NOMO-1 (cell line): Measurements from ENCODE around the gene TMCO6.
A peak's percentile ranks its signal among the peaks of the same experiment; 100 is the strongest.
"Not testable (repeated sequence)": the region's sequence is repeated elsewhere in the genome, so short reads cannot be mapped to it uniquely, and the experiment has no call there.

Source experiments
- DNase-seq, 2 experiments: peaks; one replicate each; lab custom pipeline; 2025; ENCODE audit not compliant: unreplicated experiment in 2 of 2; lab: John Stamatoyannopoulos, UW

Gene TMCO6

DNA sequence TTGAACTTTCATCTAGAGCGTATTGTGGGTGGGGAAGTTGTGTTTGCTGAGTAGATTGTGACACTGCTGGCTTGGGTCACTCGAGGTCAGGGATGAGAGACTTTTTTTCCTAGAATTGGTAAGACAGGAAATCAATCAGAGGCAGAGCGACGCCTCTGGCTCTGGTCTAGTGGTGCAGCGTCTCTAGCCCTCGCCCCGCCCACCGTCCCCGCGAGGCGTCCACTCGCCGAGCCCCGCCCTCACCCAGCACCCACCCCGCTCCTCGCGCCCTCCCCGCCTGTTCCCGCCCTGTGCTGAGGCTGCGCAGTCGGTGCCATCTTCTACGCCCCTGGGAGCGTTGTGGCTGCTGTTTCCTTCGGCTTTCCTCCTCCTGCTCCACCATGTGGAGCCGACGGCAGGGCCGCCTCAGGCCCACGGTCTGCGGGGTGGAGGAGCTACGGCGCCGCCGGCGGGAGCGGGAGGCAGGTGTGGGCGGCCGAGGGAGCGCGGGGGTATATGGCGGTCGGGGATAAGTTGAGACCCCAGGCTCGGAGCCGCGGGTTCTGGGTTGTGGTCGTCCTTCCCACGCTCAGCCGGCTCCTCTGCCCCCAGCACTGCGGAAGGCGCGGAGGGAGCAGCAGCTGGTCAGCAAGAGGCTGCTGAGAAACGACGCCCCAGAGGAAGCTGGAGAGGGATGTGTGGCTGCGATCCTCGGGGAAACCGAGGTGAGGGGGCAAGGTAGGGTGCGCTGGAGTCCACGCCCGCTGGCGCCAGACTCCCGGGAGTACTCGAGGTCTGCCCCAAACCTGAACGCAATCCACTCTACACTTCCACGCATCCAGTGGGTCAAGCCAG, at the start of gene TMCO6:
Gene TMCO6, plus strand, starts transcription at position 304 of the 834 bp plus-strand sequence. Its CDS starts 77 bp downstream, at position 381.
- peak; percentile 96 to 97 for DNase-seq

DNA sequence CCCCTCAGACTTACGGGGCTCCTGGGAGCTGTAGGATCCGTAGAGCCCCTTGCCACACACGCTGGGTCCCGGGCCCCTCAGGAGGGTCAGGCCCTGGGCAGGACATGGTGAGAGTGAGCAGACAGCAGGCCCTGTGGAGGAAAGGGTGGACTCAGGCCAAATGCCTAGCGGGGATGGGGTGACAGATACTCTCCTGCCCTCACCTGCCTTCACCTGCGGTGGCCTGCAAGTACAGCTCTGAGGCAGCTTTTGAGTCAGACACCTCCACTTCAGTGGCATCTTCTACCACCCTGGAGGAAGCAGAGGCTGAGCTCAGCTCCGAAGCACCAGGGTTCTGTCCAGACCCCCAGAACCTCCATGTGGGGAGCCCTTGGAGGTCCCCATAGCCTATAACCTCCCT, 48.4 kb upstream of the TMCO6 start:
- DNase-seq = no peak

DNA sequence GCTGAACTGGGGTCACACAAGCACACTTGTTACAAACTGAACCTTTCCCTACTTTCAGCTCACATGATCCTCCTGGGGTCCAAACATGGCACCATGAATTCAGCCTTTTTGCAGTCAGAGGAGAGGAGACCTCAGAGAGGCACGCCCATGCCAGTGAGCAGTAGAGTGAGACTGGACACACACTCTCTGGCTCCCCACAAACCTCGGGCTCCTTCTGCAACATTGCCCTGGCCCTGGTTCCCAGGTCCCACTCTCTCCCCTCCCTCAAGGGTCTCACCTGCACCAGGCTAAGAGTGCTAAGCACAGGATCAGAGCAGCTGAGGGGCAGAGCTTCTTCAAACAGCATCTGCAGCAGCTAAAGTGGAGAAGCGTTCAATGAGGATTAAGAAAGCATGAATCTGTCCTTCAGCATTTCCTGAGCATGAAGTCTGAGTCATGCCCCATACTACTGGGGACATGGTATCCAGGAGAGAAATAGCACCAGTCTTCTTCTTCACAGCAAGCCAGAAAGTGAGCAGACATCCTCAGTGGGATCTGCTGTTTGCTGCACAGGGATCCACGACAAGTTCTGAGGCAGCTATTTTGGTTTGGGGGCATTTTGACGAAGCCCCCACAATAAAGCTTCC, 47.4 kb upstream of the TMCO6 start:
- peak; percentile 40 to 74 for DNase-seq

DNA sequence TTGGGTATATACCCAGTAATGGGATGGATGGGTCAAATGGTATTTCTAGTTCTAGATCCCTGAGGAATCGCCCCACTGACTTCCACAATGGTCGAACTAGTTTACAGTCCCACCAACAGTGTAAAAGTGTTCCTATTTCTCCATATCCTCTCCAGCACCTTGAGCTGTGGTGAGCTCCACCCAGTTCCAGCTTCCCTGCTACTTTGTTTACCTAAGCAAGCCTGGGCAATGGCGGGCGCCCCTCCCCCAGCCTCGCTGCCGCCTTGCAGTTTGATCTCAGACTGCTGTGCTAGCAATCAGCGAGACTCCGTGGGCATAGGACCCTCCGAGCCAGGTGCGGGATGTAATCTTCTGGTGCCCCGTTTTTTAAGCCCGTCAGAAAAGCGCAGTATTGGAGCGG, 46.2 kb upstream of the TMCO6 start:
- not testable (repeated sequence) for DNase-seq

DNA sequence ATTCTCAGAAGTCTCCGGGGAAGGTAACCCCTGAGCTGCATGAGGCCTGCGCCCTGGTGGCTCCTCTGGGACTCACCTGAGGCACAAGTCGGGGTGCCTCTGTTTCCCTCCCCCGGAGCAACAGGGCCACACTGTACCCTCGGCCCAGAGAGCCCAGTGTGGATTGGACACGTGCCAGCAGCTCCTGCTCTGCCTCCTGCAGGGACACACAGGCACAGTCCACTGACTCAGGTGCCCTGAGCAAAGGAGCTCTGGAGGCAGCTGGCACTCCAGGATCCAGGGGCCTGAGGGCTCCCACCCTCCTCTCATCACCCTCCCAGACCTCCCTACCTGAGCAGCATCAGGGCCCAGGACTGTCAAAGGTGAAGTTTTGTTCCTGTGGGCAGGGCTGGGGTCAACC, 45.1 kb upstream of the TMCO6 start:
- DNase-seq = no peak

DNA sequence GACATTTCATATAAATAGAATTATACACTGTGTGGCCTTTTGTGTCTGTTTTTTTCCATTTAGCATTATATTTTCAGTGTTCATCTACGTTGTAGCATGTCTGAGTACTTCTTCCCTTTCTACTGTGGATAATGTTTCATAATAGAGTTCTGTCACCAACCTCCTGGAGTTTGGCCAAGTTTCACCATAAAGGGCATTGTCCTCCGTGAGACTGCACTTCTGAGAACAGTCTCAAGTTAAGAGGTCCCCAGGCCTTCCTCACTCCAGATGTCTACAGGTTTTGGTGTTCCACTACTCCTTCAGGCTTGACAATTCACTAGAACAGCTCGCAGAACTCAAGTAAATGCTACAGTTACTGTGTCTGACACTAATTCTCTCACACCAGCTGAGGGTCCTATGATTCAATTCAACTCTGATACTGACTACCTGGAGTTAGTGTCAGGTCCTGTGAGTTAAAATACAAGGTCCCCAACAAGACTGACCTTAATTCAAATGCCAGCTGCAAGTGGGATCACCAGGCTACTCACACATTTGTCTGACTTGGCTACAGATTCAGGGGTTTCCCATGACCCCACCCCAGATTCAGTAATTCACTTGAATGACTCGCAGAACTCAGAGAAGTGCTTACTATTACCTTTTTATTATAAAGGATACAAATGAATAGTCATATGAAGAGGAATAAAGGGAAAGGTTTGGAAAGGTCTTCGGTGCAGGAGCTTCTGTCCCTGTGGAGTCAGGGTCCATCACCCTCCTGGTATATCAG, 43.5 kb upstream of the TMCO6 start:
- peak; percentile 61 to 94 for DNase-seq

- DNase-seq = no peak
Observed at GRCh38 chr5:140596321-140596741, 42.9 kb upstream of the TMCO6 start.

DNA sequence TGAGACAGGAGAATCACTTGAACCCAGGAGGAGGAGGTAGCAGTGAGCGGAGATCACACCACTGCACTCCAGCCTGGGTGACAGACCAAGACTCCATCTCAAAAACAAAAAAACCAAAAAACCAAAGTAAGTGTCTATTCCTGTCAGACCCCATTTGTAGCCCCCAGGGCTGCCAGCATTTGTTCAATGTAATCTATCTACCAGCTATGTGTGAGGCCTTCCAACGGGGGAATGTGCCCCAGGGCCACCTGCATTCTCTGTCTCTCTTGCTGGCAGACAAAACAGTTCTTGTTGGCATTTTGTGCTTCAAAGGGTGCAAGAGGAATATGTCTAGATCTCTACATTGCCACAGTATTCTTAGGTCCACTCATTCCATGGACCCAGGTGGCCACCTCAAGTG, 40.4 kb upstream of the TMCO6 start:
- no peak for DNase-seq

- no peak for DNase-seq
Observed at GRCh38 chr5:140600096-140600495, 39.2 kb upstream of the TMCO6 start.

DNA sequence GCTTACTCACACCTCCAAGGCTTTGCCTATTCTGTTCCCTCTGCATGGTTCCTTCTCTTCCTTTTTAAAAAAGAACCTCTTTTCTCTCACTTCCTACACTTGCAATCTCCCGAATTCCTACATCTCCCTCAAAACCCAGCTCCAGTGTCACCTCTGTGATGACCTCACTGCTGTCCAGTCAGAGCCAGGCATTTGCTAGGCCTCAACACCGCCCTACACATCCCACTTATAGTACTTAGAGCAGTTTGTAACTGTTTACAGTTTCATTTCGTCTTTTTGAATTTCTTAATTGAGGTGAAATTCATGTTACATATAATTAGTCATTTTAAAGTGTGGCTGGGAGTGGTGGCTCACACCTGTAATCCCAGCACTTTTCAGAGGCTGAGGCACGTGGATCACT, 37.1 kb upstream of the TMCO6 start:
- peak; percentile 27 to 39 for DNase-seq

- DNase-seq = not testable (repeated sequence)
Observed at GRCh38 chr5:140603446-140603698, 35.9 kb upstream of the TMCO6 start.

GRCh38 chr5:140603734-140604133, 35.5 kb upstream of the TMCO6 start:
- peak in 1 of 2 experiments; percentile 41 for DNase-seq

- DNase-seq = no peak
Observed at GRCh38 chr5:140605879-140606278, 33.4 kb upstream of the TMCO6 start.

DNA sequence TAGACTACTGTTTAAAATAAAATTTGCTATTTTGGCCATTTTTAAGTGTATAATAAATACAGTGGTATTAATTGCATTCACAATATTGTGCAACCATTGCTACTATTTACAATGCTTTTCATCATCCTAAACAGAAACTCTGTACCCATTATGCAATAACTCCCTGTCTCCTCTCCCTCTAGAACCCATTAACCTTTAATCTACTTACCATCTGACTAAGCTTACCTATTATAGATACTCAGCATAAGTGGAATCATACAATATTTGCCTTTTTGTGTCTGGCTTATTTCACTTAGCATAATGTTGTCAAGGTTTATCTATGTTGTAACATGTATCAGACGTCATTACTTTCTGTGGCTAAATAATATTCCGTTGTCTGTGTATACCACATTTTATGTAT, 32.2 kb upstream of the TMCO6 start:
- peak in 1 of 2 experiments; percentile 75 for DNase-seq

DNA sequence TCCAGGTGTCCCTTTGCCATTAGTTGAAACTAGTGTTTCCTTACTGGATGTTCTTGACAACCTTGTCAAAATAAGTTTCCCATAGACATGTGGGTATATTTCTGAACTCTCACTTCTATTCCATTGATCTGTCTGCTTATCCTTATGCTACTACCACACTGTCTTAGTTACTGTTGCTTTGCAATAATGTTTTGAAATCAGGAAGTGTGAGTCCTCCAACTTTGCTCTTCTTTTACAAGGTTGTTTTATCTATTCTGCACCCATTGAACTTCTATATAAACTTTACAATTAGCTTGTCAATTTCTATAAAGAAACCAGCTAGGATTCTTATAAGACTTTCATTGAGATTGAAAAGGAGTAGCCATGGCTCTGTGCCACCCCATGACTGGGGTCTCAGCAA, 30.5 kb upstream of the TMCO6 start:
- DNase-seq = peak in 1 of 2 experiments; percentile 78

- DNase-seq = peak; percentile 39 to 54
Observed at GRCh38 chr5:140609126-140609525, 30.1 kb upstream of the TMCO6 start.

DNA sequence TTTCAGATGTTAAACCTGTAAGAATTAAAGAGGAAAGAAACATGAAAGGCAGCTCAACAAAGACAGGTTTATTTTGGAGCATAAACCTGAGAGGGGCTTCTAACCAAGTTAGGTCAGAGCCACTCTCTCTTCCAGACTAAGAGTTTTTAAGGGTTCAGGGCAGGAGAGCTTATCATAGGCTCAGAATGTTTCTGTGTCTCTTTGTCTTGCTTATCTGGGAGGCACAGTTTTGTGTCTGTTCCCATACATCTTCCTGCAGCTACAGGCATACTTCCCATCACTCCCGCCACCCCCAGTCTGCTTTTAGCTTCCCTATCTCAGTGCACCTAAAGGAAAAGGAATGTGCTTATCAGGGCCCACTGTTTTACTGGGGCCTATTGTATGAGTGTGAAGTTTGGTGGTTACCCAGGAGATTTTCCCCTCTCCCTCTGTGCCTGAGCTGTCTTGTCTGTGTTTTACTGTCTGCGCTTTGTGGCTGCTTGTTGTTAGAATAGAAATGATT, 28.2 kb upstream of the TMCO6 start:
- no peak for DNase-seq

GRCh38 chr5:140622301-140622700, 16.9 kb upstream of the TMCO6 start:
- no peak for DNase-seq

DNA sequence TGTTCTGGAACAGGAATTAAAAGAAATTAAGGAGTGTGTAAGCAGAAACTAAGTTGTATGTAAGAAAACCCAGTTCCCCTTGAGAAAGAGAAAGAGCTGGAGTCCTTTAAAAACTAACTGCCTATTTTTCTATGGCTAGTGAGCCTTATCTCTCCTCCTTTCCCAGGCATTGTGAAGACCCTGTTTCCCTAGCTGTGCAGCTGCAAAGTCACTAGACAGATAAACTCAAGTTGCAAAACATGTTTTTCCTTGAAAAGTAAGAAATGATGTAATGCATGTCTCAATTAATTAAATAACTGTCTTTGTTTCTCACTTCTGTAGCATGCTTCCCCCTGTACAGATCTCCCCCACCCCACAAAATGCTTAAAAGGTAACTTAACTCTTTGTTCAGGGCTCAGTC, 16.2 kb upstream of the TMCO6 start:
- DNase-seq = not testable (repeated sequence)

GRCh38 chr5:140624886-140625285, 14.4 kb upstream of the TMCO6 start:
- DNase-seq = not testable (repeated sequence)

DNA sequence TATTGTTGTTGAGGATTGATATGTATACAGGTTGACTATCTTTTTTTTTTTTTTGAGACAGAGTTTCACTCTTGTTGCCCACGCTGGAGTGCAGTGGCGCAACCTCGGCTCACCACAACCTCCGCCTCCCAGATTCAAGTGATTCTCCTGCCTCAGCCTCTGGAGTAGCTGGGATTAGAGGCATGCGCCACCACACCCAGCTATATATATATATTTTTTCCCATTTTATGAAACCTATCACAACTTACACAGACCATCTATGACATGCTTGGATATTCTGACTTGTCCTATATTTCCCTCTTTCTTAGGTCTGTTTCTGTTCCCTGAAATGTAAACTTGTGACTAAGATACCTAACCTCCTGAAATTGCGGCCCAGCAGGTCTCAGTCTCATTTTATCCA, 11.3 kb upstream of the TMCO6 start:
- DNase-seq = no peak
